Mesothelial cell of epicardium (in vitro differentiated cells): Measurements from ENCODE around the gene TEX29. TPM values are rescaled to one million over a fixed set of nuclear protein-coding genes. Genes with fewer than 3 reads are reported as not detected.

Experiments used
- DNase-seq, 2 experiments: peaks; one replicate each; pipeline ENCODE4 v3.0.0; 2021; ENCODE audit warnings: low spot score in 2 of 2; ENCODE audit not compliant: unreplicated experiment in 2 of 2
- H3K27ac Mint-ChIP-seq: 2 replicates; pipeline ENCODE4 v1.8.0; 2021; ENCODE audit warnings: mixed read lengths
- H3K27me3 Mint-ChIP-seq: 2 replicates; pipeline ENCODE4 v1.8.0; 2021; ENCODE audit warnings: low read depth, mixed read lengths
- H3K36me3 Mint-ChIP-seq: 2 replicates; pipeline ENCODE4 v1.8.0; 2021; ENCODE audit warnings: mixed read lengths
- H3K4me1 Mint-ChIP-seq: 2 replicates; pipeline ENCODE4 v1.8.0; 2021; ENCODE audit warnings: mixed read lengths
- H3K4me3 Mint-ChIP-seq: 2 replicates; pipeline ENCODE4 v1.8.0; 2021; ENCODE audit warnings: mild to moderate bottlenecking, moderate library complexity, mixed read lengths
- H3K9me3 Mint-ChIP-seq: 2 replicates; pipeline ENCODE4 v1.8.0; 2021; ENCODE audit warnings: mixed read lengths
- total RNA-seq: library from RNA; stranded (reverse); gene quantifications from 3 replicates; pipeline ENCODE4 v1.2.1, GENCODE V29; 2021
- TF ChIP-seq, protein P1 (sequence below): fragments of 200-600 bp; sonication (generic); IDR thresholded peaks from one replicate; pipeline ENCODE4 v1.5.0; 2021; ENCODE audit warnings: antibody characterized with exemption; ENCODE audit not compliant: unreplicated experiment

The TEX29 gene
- total RNA-seq, 1 donor from 2014 or later = 0.45 TPM

GRCh38 chr13:111384441-111385182, 64.2 kb downstream of the TEX29 start:
- Mint-ChIP-seq H3K9me3 (peaks cover 15% of the 10 kb centered on the region), H3K27ac (no peak overlapping the region), H3K36me3 (no peaks in the 10 kb centered on the region), H3K4me3 (no peak overlapping the region), H3K27me3 (peaks cover 13% of the 10 kb centered on the region), H3K4me1 (no peaks in the 10 kb centered on the region)
- TF ChIP-seq, protein P1, sequence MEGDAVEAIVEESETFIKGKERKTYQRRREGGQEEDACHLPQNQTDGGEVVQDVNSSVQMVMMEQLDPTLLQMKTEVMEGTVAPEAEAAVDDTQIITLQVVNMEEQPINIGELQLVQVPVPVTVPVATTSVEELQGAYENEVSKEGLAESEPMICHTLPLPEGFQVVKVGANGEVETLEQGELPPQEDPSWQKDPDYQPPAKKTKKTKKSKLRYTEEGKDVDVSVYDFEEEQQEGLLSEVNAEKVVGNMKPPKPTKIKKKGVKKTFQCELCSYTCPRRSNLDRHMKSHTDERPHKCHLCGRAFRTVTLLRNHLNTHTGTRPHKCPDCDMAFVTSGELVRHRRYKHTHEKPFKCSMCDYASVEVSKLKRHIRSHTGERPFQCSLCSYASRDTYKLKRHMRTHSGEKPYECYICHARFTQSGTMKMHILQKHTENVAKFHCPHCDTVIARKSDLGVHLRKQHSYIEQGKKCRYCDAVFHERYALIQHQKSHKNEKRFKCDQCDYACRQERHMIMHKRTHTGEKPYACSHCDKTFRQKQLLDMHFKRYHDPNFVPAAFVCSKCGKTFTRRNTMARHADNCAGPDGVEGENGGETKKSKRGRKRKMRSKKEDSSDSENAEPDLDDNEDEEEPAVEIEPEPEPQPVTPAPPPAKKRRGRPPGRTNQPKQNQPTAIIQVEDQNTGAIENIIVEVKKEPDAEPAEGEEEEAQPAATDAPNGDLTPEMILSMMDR = no peak
- peak in 1 of 2 experiments; percentile 5 for DNase-seq

DNA sequence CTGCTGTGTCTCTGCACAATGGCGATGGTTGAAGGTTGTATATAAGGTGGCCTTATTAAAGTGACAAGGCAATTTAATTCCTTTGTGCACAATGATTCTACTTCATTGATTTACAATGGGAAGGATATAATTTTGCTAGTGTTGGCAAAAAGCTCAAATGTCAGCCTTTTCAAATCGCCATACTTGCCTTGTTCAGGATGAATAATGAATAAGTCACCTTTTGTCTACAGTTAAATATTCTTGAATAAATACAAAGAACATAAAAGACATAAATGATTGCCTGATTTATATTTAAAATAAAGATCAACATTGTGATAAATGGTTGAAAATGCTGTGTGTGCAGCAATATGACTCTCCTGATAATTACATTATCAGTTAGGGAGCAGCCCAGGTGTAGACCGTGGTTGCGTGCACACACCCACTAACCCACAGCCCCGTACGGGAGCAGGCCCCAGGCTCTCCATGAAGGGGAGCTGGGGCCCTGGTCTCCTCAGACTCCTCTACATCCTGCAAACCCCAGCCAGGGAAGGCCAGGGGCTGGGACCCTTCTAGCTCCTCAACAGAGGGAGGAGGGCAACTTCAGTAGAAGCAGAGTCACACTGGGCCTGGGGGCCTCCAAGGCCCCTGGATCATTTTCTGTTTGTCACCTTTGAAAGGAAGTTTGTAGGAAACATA, 64.9 kb downstream of the TEX29 start:
- H3K4me3 Mint-ChIP-seq = no peak overlapping the region
- H3K4me1 Mint-ChIP-seq = no peaks in the 10 kb centered on the region
- H3K27me3 Mint-ChIP-seq = peaks cover 11% of the 10 kb centered on the region
- H3K9me3 Mint-ChIP-seq = peaks cover 8% of the 10 kb centered on the region
- no peak overlapping the region for H3K27ac Mint-ChIP-seq
- TF ChIP-seq, protein P1 = no peak
- DNase-seq = peak in 1 of 2 experiments; percentile 16
- no peaks in the 10 kb centered on the region for H3K36me3 Mint-ChIP-seq

GRCh38 chr13:111387026-111387871, 66.8 kb downstream of the TEX29 start:
- Mint-ChIP-seq H3K9me3 (no peaks in the 10 kb centered on the region), H3K4me1 (peaks cover 3% of the 10 kb centered on the region), H3K27ac (no peak overlapping the region), H3K27me3 (peaks cover 6% of the 10 kb centered on the region), H3K36me3 (no peaks in the 10 kb centered on the region), H3K4me3 (no peak overlapping the region)
- no peak for DNase-seq
- TF ChIP-seq, protein P1 = no peak

DNA sequence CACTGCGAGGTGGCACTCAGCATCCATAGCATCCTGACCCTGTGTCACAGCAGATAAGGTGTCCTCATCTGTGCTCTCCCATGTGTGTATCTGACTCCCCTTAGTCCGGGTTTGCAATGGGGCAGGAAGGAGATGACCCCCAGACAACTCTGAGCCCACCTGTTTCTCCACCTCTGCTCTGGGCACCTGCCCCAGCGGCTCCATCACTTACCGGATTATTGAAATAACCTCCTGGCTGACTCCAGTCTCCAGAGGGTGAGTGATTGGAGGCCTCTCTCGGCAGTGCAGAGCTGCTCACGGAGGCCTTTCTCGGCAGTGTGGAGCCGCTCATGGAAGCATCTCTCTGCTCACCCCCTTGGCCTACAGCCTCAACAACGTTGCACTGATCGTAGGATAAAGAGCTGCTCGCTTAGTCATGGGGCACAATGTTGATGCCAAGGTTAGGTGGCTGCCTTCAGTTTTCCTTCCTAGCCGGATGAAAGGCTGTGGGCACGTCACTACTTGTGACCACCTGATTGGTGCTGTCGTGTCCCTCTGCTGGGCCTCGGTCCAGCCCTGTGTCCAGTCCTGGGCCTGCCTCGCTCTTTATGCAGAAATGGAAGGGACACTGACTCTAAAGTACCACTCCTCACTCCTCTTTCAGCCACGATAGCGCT, 67.6 kb downstream of the TEX29 start:
- TF ChIP-seq, protein P1 = no peak
- Mint-ChIP-seq H3K4me3 (no peak overlapping the region), H3K27me3 (peaks cover 6% of the 10 kb centered on the region), H3K36me3 (no peaks in the 10 kb centered on the region), H3K9me3 (no peaks in the 10 kb centered on the region), H3K27ac (no peak overlapping the region), H3K4me1 (peaks cover 9% of the 10 kb centered on the region)
- no peak for DNase-seq

GRCh38 chr13:111388851-111389500, 68.5 kb downstream of the TEX29 start:
- DNase-seq = peak in 1 of 2 experiments; percentile 29
- Mint-ChIP-seq H3K36me3 (no peaks in the 10 kb centered on the region), H3K4me3 (no peak overlapping the region), H3K27me3 (peaks cover 2% of the 10 kb centered on the region), H3K4me1 (peaks cover 14% of the 10 kb centered on the region), H3K9me3 (no peaks in the 10 kb centered on the region), H3K27ac (no peak overlapping the region)
- TF ChIP-seq, protein P1 = no peak
